NT2/D1 (cell line): ENCODE results near the gene TMCC2.

Experiments
- SUZ12 ChIP-seq: IDR thresholded peaks from 2 replicates; pipeline ENCODE4 v1.6.1; 2011; ENCODE audit not compliant: insufficient read length, insufficient read depth; ENCODE audit errors: extremely low read depth
- YY1 ChIP-seq: IDR thresholded peaks from 2 replicates; pipeline ENCODE4 v1.6.1; 2011; ENCODE audit not compliant: insufficient read length, insufficient read depth
- ZNF274 ChIP-seq: IDR thresholded peaks from 2 replicates; pipeline ENCODE4 v1.6.1; 2011; ENCODE audit warnings: mild to moderate bottlenecking, low read depth, low read length

DNA sequence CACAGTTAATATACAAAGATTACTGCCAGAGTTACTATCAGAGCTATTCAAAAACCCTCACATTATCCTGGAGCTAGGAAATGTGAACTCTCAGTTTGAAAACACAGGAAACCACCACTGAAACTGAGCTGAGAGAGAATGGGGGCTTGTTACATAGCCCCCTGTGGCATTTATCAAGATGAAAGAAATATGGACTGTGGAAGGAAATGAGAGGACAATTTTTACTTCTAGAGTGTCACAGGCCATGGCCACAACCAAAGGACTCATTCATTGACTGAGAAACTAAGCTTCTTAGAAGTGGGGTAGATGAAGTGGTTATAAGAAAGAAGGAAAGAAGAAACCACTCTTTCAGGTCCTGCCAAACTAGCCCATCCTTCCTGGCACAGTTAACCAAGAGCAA lies 41.6 kb upstream of the TMCC2 start:
- no peak for TF ChIP-seq ZNF274
- TF ChIP-seq YY1, result no peak
- TF ChIP-seq SUZ12, result no peak
